Activated CD8-positive, alpha-beta memory T cell treated with anti-CD3 and anti-CD28 coated beads, Interleukin-2, amount 10 ng/mL, durations not matched to agents 7 days and 5 days (primary cell): Measurements from ENCODE around the gene ZBTB42. TPM values are rescaled to one million over a fixed set of nuclear protein-coding genes. Genes with fewer than 3 reads are reported as not detected.

ENCODE experiments used
- ATAC-seq: fragments of 150-1000 bp; cut with Tn5 transposase; one replicate; pipeline ENCODE4 v1.10.0; 2021; ENCODE audit warnings: moderate library complexity
- CTCF ChIA-PET: fragments of 350-600 bp; sonication (Branson Sonifier 250); formaldehyde crosslinking; loops from one replicate; lab custom pipeline; 2021; ENCODE audit warnings: antibody characterized with exemption; lab: Charles Lee
- DNase-seq: peaks from one replicate; pipeline ENCODE4 v3.0.0-alpha.2; 2020
- H3K27ac Mint-ChIP-seq: one replicate; pipeline ENCODE4 v1.8.0; 2021; ENCODE audit warnings: mild to moderate bottlenecking, mixed read lengths
- H3K27me3 Mint-ChIP-seq: one replicate; pipeline ENCODE4 v1.8.0; 2021; ENCODE audit warnings: mixed read lengths
- H3K36me3 Mint-ChIP-seq: one replicate; pipeline ENCODE4 v1.8.0; 2021; ENCODE audit warnings: mild to moderate bottlenecking, mixed read lengths
- H3K4me1 Mint-ChIP-seq: one replicate; pipeline ENCODE4 v1.8.0; 2021; ENCODE audit warnings: mixed read lengths
- H3K4me3 Mint-ChIP-seq: one replicate; pipeline ENCODE4 v1.8.0; 2021; ENCODE audit warnings: mild to moderate bottlenecking, moderate library complexity, mixed read lengths
- H3K9me3 Mint-ChIP-seq: one replicate; pipeline ENCODE4 v1.8.0; 2022; ENCODE audit warnings: low read depth, mixed read lengths
- total RNA-seq, 2 experiments: library from RNA; stranded (reverse); gene quantifications; one replicate each; pipeline ENCODE4 v1.2.3, GENCODE V29; 2021

The ZBTB42 gene
- total RNA-seq, 2 experiments from 2014 or later: 4.9 to 5.5 TPM

GRCh38 chr14:104795781-104796686 is 4.9 kb upstream of the ZBTB42 start:
- Mint-ChIP-seq H3K9me3 (no peaks in the 10 kb centered on the region), H3K4me1 (peaks cover 32% of the 10 kb centered on the region), H3K36me3 (peaks cover 6% of the 10 kb centered on the region), H3K4me3 (peak overlapping the region; percentile 64), H3K27me3 (peaks cover 6% of the 10 kb centered on the region), H3K27ac (peak overlapping the region; percentile 78)
- ATAC-seq: peak; percentile 61
- peak; percentile 63 for DNase-seq
- CTCF ChIA-PET: interaction anchor here (0.8 to 2.5 kb wide), 2 partner anchors 30 to 44 kb away, joined by 3 to 13 read pairs; partner anchors contain the start of gene SIVA1

- ATAC-seq: no peak
- H3K36me3 Mint-ChIP-seq: peaks cover 2% of the 10 kb centered on the region
- H3K4me1 Mint-ChIP-seq: peaks cover 31% of the 10 kb centered on the region
- DNase-seq: no peak
- peak overlapping the region; percentile 73 for H3K27ac Mint-ChIP-seq
- H3K27me3 Mint-ChIP-seq: peaks cover 6% of the 10 kb centered on the region
- peak overlapping the region; percentile 64 for H3K4me3 Mint-ChIP-seq
- CTCF ChIA-PET: interaction anchor here (0.8 to 2.5 kb wide), 2 partner anchors 30 to 44 kb away, joined by 3 to 13 read pairs; partner anchors contain the start of gene SIVA1
- no peaks in the 10 kb centered on the region for H3K9me3 Mint-ChIP-seq
Observed at GRCh38 chr14:104796687-104797081, 4.2 kb upstream of the ZBTB42 start.

GRCh38 chr14:104797115-104798044 is 3.5 kb upstream of the ZBTB42 start:
- DNase-seq (no peak), ATAC-seq (no peak)
- peaks cover 38% of the 10 kb centered on the region for H3K4me1 Mint-ChIP-seq
- H3K4me3 Mint-ChIP-seq: no peak overlapping the region
- no peaks in the 10 kb centered on the region for H3K9me3 Mint-ChIP-seq
- H3K27me3 Mint-ChIP-seq: peaks cover 6% of the 10 kb centered on the region
- CTCF ChIA-PET: interaction anchor here (1.0 to 1.2 kb wide), 2 partner anchors 29 to 45 kb away, joined by 3 read pairs; partner anchors contain the start of gene SIVA1
- no peak overlapping the region for H3K27ac Mint-ChIP-seq
- H3K36me3 Mint-ChIP-seq: peaks cover 2% of the 10 kb centered on the region

- Mint-ChIP-seq H3K9me3 (no peaks in the 10 kb centered on the region), H3K27ac (no peak overlapping the region), H3K4me3 (no peak overlapping the region), H3K4me1 (peaks cover 34% of the 10 kb centered on the region), H3K27me3 (peaks cover 6% of the 10 kb centered on the region), H3K36me3 (peaks cover under 1% of the 10 kb centered on the region)
- CTCF ChIA-PET: interaction anchor here (0.7 to 1.4 kb wide), 3 partner anchors 22 to 46 kb away, joined by 3 read pairs; partner anchors contain the start of gene SIVA1
- ATAC-seq (no peak), DNase-seq (no peak)
Observed at GRCh38 chr14:104798300-104799243, 2.3 kb upstream of the ZBTB42 start.

GRCh38 chr14:104799244-104800014 is 1.5 kb upstream of the ZBTB42 start:
- CTCF ChIA-PET: interaction anchor here (0.7 to 2.4 kb wide), 4 partner anchors 21 to 47 kb away, joined by 3 to 12 read pairs (median 3); no protein-coding TSS in a partner anchor
- H3K27me3 Mint-ChIP-seq: peaks cover 6% of the 10 kb centered on the region
- peak overlapping the region; percentile 39 for H3K4me3 Mint-ChIP-seq
- H3K4me1 Mint-ChIP-seq: peaks cover 26% of the 10 kb centered on the region
- no peak for DNase-seq
- peak overlapping the region; percentile 42 for H3K27ac Mint-ChIP-seq
- H3K36me3 Mint-ChIP-seq: no peaks in the 10 kb centered on the region
- no peaks in the 10 kb centered on the region for H3K9me3 Mint-ChIP-seq
- no peak for ATAC-seq

GRCh38 chr14:104800015-104800770 is 708 bp upstream of the ZBTB42 start:
- Mint-ChIP-seq H3K9me3 (no peaks in the 10 kb centered on the region), H3K4me1 (peaks cover 23% of the 10 kb centered on the region), H3K4me3 (peak overlapping the region; percentile 39), H3K27me3 (peaks cover 6% of the 10 kb centered on the region), H3K27ac (peak overlapping the region; percentile 42), H3K36me3 (no peaks in the 10 kb centered on the region)
- ATAC-seq (peak; percentile 73), DNase-seq (peak; percentile 86)
- CTCF ChIA-PET: interaction anchor here (0.7 to 2.4 kb wide), 11 partner anchors 8 to 123 kb away, joined by 3 to 15 read pairs (median 3); partner anchors contain the start of gene ADSS1

- DNase-seq: no peak
- Mint-ChIP-seq H3K27me3 (peaks cover 6% of the 10 kb centered on the region), H3K9me3 (no peaks in the 10 kb centered on the region), H3K4me1 (peaks cover 17% of the 10 kb centered on the region), H3K4me3 (peak overlapping the region; percentile 80), H3K27ac (no peak overlapping the region), H3K36me3 (no peaks in the 10 kb centered on the region)
- CTCF ChIA-PET: interaction anchor here (0.8 to 2.4 kb wide), 9 partner anchors 11 to 124 kb away, joined by 3 to 15 read pairs (median 3); partner anchors contain the start of genes ADSS1 and SIVA1
- no peak for ATAC-seq
Observed at GRCh38 chr14:104801520-104802393, 856 bp downstream of the ZBTB42 start.

GRCh38 chr14:104802394-104803184 is 1.7 kb downstream of the ZBTB42 start:
- H3K36me3 Mint-ChIP-seq: no peaks in the 10 kb centered on the region
- no peak overlapping the region for H3K4me3 Mint-ChIP-seq
- peaks cover 6% of the 10 kb centered on the region for H3K27me3 Mint-ChIP-seq
- no peak overlapping the region for H3K27ac Mint-ChIP-seq
- no peaks in the 10 kb centered on the region for H3K9me3 Mint-ChIP-seq
- H3K4me1 Mint-ChIP-seq: peaks cover 17% of the 10 kb centered on the region
- DNase-seq (no peak), ATAC-seq (no peak)
- CTCF ChIA-PET: interaction anchor here (1.1 to 2.4 kb wide), 3 partner anchors 16 to 34 kb away, joined by 3 to 12 read pairs (median 4); no protein-coding TSS in a partner anchor

- ATAC-seq (no peak), DNase-seq (no peak)
- Mint-ChIP-seq H3K27me3 (peaks cover 6% of the 10 kb centered on the region), H3K9me3 (no peaks in the 10 kb centered on the region), H3K27ac (no peak overlapping the region), H3K4me3 (no peak overlapping the region), H3K4me1 (peaks cover 17% of the 10 kb centered on the region), H3K36me3 (no peaks in the 10 kb centered on the region)
- CTCF ChIA-PET: no interaction called here
Observed at GRCh38 chr14:104803280-104803911, 2.5 kb downstream of the ZBTB42 start.
